Endothelial cell of umbilical vein (primary cell): ENCODE measurements around the gene DIPK1A. TPM values are rescaled to one million over a fixed set of nuclear protein-coding genes. Genes with fewer than 3 reads are reported as not detected.

ENCODE experiments used
- BruUV-seq: library from RNA; stranded (reverse); fragments of 400-500 nt; replicated peaks from 2 replicates; lab custom pipeline; 2021; lab: Mats Ljungman, UMichigan
- CTCF ChIA-PET: fragments of 300-600, 350-600 bp; sonication (Branson Sonifier 250); formaldehyde crosslinking; loops from one replicate; lab custom pipeline; 2021; ENCODE audit warnings: antibody characterized with exemption, inconsistent platforms; lab: Charles Lee
- POLR2A ChIA-PET: fragments of 300-600, 350-600 bp; sonication (Branson Sonifier 250); formaldehyde crosslinking; loops from one replicate; lab custom pipeline; 2021; ENCODE audit warnings: antibody characterized with exemption, inconsistent platforms; lab: Charles Lee
- DNase-seq: peaks from one replicate; pipeline ENCODE4 v3.0.0-alpha.2; 2011; ENCODE audit warnings: low read depth, low spot score
- FAIRE-seq: peaks from 2 replicates; lab custom pipeline; 2011; peaks lifted over from hg19 to GRCh38; lab: Jason Lieb, UNC
- H2AFZ ChIP-seq: 2 replicates; pipeline ENCODE4 v1.6.0; 2012; ENCODE audit warnings: low read depth, low read length, control low read depth, inconsistent platforms
- H3K27ac ChIP-seq: 2 replicates; pipeline ENCODE4 v1.5.1; 2011; ENCODE audit warnings: low read depth, mild to moderate bottlenecking, control low read depth, low read length, moderate library complexity; ENCODE audit not compliant: insufficient read depth
- H3K27me3 ChIP-seq, 2 experiments: 2 replicates each; pipeline versions ENCODE4 v1.6.0 to v1.6.1; 2011; ENCODE audit warnings: low read length in 2 of 2, mixed read lengths in 1 of 2; ENCODE audit not compliant: control insufficient read depth in 2 of 2, insufficient read depth in 2 of 2
- H3K36me3 ChIP-seq, 2 experiments: 2 replicates in 1 of 2; 3 replicates in 1 of 2; pipeline ENCODE4 v1.5.1; 2011; ENCODE audit warnings: low read length in 2 of 2, mild to moderate bottlenecking in 1 of 2, moderate library complexity in 1 of 2; ENCODE audit not compliant: control insufficient read depth in 2 of 2, insufficient read depth in 2 of 2; ENCODE audit errors: extremely low read depth in 1 of 2
- H3K4me1 ChIP-seq: 3 replicates; pipeline ENCODE4 v1.5.1; 2011; ENCODE audit warnings: mild to moderate bottlenecking, low read length; ENCODE audit not compliant: control insufficient read depth, insufficient read depth; ENCODE audit errors: extremely low read depth
- H3K4me2 ChIP-seq: 2 replicates; pipeline ENCODE4 v1.6.1; 2011; ENCODE audit warnings: low read length, control low read depth, mixed read lengths; ENCODE audit not compliant: insufficient read depth
- H3K4me3 ChIP-seq, 3 experiments: fragments of 200-600 bp in 1 of 3; sonication (generic), shearing (Covaris generic) in 1 of 3; replicated peaks in 1 of 3; 2 replicates each; pipeline ENCODE4 v1.5.1; 2011 to 2016; ENCODE audit warnings: control low read depth in 3 of 3, low read length in 3 of 3, mild to moderate bottlenecking in 2 of 3, inconsistent platforms in 1 of 3, low read depth in 1 of 3, moderate library complexity in 1 of 3; ENCODE audit not compliant: insufficient read depth in 1 of 3
- H3K79me2 ChIP-seq: 2 replicates; pipeline ENCODE4 v1.6.0; 2012; ENCODE audit warnings: low read length, inconsistent platforms; ENCODE audit not compliant: control insufficient read depth, insufficient read depth
- H3K9ac ChIP-seq: replicated peaks from 2 replicates; pipeline ENCODE3; 2011; ENCODE audit warnings: low read length, control low read depth; ENCODE audit not compliant: insufficient read depth; ENCODE audit errors: extremely low read depth
- H3K9me1 ChIP-seq: replicated peaks from 3 replicates; pipeline ENCODE4 v1.6.0; 2011; ENCODE audit warnings: mild to moderate bottlenecking, low read length; ENCODE audit not compliant: control insufficient read depth, insufficient read depth; ENCODE audit errors: extremely low read depth
- H3K9me3 ChIP-seq: replicated peaks from 2 replicates; pipeline ENCODE4 v1.5.1; 2012; ENCODE audit warnings: low read length, inconsistent platforms; ENCODE audit not compliant: control insufficient read depth, insufficient read depth
- H4K20me1 ChIP-seq: replicated peaks from 2 replicates; pipeline ENCODE3; 2011; ENCODE audit warnings: mild to moderate bottlenecking, low read length; ENCODE audit not compliant: control insufficient read depth, insufficient read depth; ENCODE audit errors: extremely low read depth
- CTCF ChIP-seq, 2 donors: IDR thresholded peaks; 1 replicate in 1 of 2; 2 replicates in 1 of 2; pipeline ENCODE4 v1.5.1; 2011; ENCODE audit warnings: low read length in 2 of 2, mild to moderate bottlenecking in 2 of 2, moderate library complexity in 2 of 2, control low read depth in 1 of 2, inconsistent platforms in 1 of 2, low read depth in 1 of 2; ENCODE audit not compliant: insufficient read depth in 1 of 2; ENCODE audit errors: extremely low read depth in 1 of 2
- EZH2 ChIP-seq: IDR thresholded peaks from 2 replicates; pipeline ENCODE4 v1.6.1; 2012; ENCODE audit warnings: borderline replicate concordance, low read depth, mild to moderate bottlenecking, moderate library complexity, low read length, inconsistent platforms; ENCODE audit not compliant: severe bottlenecking
- FOS ChIP-seq: IDR thresholded peaks from 2 replicates; pipeline ENCODE4 v1.6.1; 2011; ENCODE audit warnings: mild to moderate bottlenecking, low read length, moderate library complexity, borderline replicate concordance; ENCODE audit not compliant: insufficient read depth
- GATA2 ChIP-seq: IDR thresholded peaks from 2 replicates; pipeline ENCODE4 v1.7.0; 2011; ENCODE audit warnings: low read depth, mild to moderate bottlenecking, moderate library complexity, mixed read lengths, low read length; ENCODE audit not compliant: insufficient read length, insufficient read depth
- JUN ChIP-seq: IDR thresholded peaks from 2 replicates; pipeline ENCODE4 v1.6.1; 2011; ENCODE audit warnings: borderline replicate concordance, low read depth; ENCODE audit not compliant: insufficient read length, insufficient read depth
- MAX ChIP-seq: IDR thresholded peaks from 2 replicates; pipeline ENCODE4 v1.6.1; 2011; ENCODE audit not compliant: insufficient read depth, insufficient read length
- MYC ChIP-seq: IDR thresholded peaks from one replicate; pipeline ENCODE4 v1.6.1; 2011; ENCODE audit warnings: mild to moderate bottlenecking, low read depth, low read length
- POLR2A ChIP-seq: IDR thresholded peaks from 2 replicates; pipeline ENCODE4 v1.6.1; 2012; ENCODE audit warnings: low read depth, mild to moderate bottlenecking, control low read depth, low read length
- POLR2AphosphoS5 ChIP-seq: IDR thresholded peaks from 2 replicates; pipeline ENCODE4 v1.6.1; 2012; ENCODE audit warnings: low read depth, mild to moderate bottlenecking, control low read depth, low read length, moderate library complexity; ENCODE audit not compliant: insufficient read depth
- dilution Hi-C: fragments of 300-500 bp; cut with MboI; formaldehyde crosslinking; loops from one replicate; pipeline ENCODE4 v1.15.0; 2019; ENCODE audit warnings: low sequenced_read_pairs; ENCODE audit not compliant: extremely low pct_ligation_motif_present
- intact Hi-C: fragments of 100-400 bp; cut with micrococcal nuclease; formaldehyde crosslinking; loops from one replicate; pipeline ENCODE4 v1.10.0; 2022
- polyA plus RNA-seq, 4 experiments: library from polyadenylated mRNA; depleted of rRNA in 3 of 4; stranded (reverse) in 3 of 4; unstranded in 1 of 4; fragments of >200 nt; gene quantifications; 2 replicates each; pipeline versions ENCODE4 v1.2.1 to v1.2.3, GENCODE V29; 2011 to 2012; ENCODE audit warnings: missing spikeins in 1 of 4
- total RNA-seq: library from RNA; stranded (reverse); gene quantifications from 2 replicates; pipeline ENCODE4 v1.2.3, GENCODE V29; 2021

DIPK1A gene
- total and polyA plus RNA-seq, 2 donors (not counting 3 experiments of a cell fraction or from before 2014, with no cell fraction given) = 0.25 to 0.93 TPM

GRCh38 chr1:92886886-92887419, 74.3 kb downstream of the DIPK1A start:
- Histone ChIP-seq H3K4me2 (no peak overlapping the region), H3K4me3 (no peak overlapping the region), H3K9me1 (no peaks in the 10 kb centered on the region), H4K20me1 (no peaks in the 10 kb centered on the region), H3K27ac (no peak overlapping the region), H3K9me3 (no peaks in the 10 kb centered on the region), H3K4me1 (no peaks in the 10 kb centered on the region), H2AFZ (no peak overlapping the region), H3K27me3 (no peaks in the 10 kb centered on the region), H3K36me3 (no peaks in the 10 kb centered on the region), H3K9ac (no peak overlapping the region), H3K79me2 (no peaks in the 10 kb centered on the region)
- dilution Hi-C loops = no loop called here
- POLR2A ChIA-PET = interaction anchor here (0.7 kb wide), 1 partner anchor 899 kb away, joined by 7 read pairs; no protein-coding TSS in a partner anchor
- FAIRE-seq = no peak
- no TSS peak for BruUV-seq
- no peak for DNase-seq
- intact Hi-C loops = no loop called here
- TF ChIP-seq JUN = no peak
- TF ChIP-seq MAX = no peak
- TF ChIP-seq POLR2AphosphoS5 = no peak
- TF ChIP-seq GATA2 = no peak
- no peak for TF ChIP-seq POLR2A
- no peak for TF ChIP-seq CTCF (IDR thresholded peaks at IDR 0.05; ENCODE audit: extremely low read depth in 1 of 2, insufficient read depth in 1 of 2, low read depth in 1 of 2, low read length in 2 of 2)
- TF ChIP-seq FOS = no peak
- TF ChIP-seq EZH2 = no peak
- no peak for TF ChIP-seq MYC
- CTCF ChIA-PET = interaction anchor here (0.7 kb wide), 1 partner anchor 148 kb away, joined by 3 read pairs; no protein-coding TSS in a partner anchor
